HG03342 (cell line): ENCODE data around the gene ZNF285.
"Not testable (repeated sequence)": the region's sequence is repeated elsewhere in the genome, so short reads cannot be mapped to it uniquely, and the experiment has no call there.

Experiments used
- ATAC-seq: cut with Tn5 transposase; IDR thresholded peaks from one replicate; pipeline ENCODE4 v1.9.1; 2021; ENCODE audit warnings: mild to moderate bottlenecking, moderate library complexity; ENCODE audit not compliant: unreplicated experiment

The ZNF285 gene

DNA sequence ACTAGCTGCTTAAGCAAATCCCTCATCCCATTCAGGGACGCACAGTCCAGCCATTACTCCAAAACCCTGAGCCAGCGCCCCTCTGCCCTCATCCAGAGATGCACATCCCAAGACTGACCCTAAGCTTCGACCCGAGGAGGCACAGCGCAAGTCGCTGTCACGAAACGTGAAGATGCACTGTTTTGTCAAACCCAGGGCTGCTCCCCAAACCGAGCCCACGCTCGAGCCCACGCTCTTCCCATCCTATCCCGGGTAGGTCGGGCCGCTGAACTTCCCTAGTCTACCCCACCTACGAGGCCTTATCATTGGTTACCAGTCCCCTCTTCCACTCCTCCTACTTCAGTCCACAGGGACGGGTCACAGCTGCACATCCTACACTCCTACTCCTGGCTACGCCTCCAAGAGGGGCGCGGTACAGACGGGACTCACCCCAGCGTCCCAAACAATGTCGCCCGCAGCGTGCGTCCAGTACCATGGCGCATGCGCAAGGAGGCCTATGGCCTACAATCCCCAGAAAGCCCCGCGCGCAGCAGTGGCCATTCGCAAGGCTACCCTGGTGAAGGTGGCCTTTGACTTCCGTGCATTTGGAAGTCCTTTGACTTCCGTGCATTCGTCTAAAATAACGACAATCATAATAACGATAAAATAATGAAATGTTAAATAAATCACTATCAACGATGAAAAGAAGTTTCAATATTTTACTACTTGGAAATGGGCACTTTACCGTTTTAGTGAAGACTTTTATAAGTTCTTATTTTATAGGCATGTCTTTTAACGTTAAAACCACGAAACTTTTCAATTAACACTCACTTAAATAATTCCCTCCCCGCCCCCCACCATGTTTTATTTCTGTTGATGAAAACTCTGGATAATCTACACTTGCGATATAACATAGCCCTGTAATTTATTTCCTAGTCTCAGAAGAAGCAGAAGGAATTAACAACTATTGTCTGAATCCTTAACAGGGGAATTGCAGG lies at the start of gene ZNF285:
ZNF285 (minus strand) TSS at position 470 of the 977 bp plus-strand sequence. CDS start 4,395 bp downstream, outside the sequence.
- no peak for ATAC-seq

DNA sequence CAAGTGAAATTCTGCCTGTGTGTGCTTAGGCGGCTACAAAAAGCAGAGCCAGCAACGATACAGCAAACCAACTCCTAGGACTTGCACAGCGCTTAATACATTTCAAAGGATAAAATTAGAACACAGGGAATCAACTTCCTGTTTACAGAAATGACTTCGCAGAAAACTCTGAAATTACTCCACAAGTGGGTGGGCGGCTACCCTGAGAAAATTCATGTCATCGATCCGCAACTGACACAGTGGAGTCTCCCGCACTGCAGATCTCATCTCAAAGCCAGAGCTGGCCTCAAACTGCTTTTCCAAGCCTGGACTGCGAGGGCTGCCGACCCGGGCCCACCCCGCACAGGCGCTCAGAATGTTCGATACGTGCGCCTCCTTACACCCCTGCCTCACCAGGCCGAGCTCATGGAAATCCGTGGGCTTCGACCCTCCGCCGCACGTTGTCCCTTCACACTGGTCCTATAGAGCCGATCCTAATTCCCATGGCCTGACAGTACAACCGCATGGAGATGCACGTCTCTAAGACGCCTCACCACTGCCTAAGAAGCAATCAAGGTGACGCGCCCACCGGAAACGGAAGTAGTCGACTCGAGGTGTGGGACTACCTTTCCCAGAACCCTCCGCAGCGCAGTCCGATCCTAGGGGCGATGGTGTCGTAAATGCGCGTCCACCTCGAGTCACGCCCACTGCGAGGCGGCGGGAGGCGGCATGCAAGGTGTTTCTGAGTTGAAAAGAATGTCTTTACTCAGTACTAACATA lies 46.7 kb upstream of the ZNF285 start, which contains the start of gene ZNF229:
ZNF229 (minus strand) TSS at position 557 of the 759 bp plus-strand sequence. CDS start 5,625 bp downstream, outside the sequence.
- ATAC-seq, result no peak

DNA sequence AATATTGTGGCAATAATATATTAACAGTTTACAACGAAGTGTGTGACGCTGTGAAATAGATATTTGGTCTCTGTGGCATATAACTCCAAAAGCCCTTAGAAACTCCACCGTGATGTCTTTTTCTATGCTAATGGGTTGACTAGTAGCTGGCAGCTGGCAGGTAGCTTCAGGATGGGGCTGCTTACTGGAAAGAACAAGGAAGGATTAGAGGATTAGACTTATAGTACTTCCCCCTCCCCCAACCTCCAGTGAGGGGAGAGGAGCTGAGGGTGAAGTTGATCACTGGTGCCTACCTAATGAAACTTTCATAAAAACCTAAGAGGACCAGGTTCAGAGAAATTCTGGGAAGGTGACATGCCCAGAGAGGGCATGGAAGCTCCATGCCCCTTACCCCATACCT lies 37.0 kb upstream of the ZNF285 start:
- ATAC-seq, result no peak

DNA sequence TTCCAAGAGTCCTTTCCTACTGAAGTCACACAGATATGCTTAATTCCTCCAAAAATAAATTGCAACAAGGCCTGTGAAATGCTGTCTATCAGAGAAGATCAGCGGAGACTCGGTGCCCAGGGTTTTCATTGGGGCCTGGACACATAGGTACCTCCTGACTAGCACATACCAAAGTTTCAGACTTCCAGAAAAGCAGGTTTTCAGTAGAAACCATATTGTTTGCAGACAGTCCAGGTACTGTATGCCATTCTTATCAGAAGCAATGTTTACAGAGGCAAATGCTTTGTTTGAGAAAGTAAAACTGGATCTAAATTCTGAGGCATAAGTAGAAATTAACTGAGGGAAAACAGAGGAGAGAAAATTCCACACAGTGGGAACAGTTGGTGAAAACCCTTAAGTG lies 34.0 kb upstream of the ZNF285 start:
- no peak for ATAC-seq

DNA sequence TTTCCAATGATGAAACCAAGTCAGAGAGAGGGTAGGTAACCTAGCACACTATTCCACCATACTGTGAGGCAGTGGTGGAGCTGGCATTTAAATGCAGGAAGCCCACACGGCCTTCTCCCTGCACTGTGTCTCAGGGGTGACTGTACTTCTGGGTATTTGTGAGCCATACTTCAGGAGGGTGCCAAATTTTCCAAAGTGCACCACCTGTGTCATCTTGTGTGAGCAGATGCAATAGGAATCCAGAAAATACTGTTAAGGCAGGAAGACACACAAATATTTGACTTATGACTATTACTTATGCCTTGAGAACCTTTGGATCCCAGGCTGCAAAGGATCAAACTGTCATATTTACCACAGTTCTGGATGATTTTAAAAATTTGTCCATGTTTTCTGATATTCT lies 29.5 kb upstream of the ZNF285 start:
- no peak for ATAC-seq

DNA sequence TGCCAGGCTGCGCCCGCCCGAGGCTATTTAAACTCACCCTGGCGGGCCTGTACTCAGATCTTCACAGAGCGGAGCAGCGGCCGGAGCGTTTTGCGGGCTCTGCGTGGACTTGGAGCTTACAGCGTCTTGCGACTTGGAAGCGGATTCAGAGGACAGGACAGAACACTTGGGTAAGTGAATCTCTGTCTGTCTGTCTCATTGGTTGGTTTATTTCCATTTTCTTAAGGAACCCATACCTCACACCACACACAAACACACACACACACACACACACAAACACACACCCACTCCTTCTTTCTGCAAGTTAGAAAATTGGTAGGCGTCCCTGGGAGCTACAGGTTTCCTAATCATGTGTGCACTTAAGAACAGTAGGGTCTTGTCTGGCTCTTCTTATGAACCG lies 14.1 kb upstream of the ZNF285 start:
- not testable (repeated sequence) for ATAC-seq

DNA sequence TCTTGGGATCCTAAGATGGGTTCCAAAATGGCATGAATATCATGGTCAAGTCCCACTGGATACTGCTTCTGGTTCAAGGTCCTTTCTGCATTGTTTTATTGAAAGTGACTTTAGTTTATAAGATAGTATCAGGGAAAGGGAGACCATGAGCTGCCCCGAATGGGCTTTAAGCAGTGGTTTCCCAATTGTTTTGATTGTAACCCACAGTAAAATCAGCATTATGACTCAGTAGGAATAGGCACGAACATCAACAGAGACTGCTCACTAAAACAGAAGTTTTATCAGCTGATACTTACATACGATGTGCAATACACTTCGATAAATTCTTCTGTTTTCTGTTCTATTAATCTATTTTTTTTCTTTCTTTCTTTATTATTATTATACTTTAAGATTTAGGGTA lies 12.1 kb downstream of the ZNF285 start:
- ATAC-seq, result not testable (repeated sequence)

DNA sequence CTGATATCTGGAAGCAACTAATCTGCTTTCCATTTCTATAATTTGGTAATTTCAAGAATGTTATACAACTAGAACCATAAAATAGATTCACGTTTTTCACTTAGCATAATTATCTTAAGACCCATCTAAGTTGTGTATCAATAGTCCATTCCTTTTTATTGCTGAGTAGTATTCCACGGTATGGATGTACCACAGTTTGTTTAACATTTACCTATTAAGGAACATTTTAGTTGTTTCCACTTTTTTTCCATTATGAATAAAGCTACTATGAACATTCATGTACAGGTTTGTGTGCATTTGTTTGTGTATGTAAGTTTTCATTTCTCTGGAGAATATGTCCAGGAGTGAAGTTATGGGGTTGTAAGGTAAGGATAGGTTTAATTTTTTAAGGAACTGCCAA lies 26.6 kb downstream of the ZNF285 start:
- ATAC-seq, result no peak

DNA sequence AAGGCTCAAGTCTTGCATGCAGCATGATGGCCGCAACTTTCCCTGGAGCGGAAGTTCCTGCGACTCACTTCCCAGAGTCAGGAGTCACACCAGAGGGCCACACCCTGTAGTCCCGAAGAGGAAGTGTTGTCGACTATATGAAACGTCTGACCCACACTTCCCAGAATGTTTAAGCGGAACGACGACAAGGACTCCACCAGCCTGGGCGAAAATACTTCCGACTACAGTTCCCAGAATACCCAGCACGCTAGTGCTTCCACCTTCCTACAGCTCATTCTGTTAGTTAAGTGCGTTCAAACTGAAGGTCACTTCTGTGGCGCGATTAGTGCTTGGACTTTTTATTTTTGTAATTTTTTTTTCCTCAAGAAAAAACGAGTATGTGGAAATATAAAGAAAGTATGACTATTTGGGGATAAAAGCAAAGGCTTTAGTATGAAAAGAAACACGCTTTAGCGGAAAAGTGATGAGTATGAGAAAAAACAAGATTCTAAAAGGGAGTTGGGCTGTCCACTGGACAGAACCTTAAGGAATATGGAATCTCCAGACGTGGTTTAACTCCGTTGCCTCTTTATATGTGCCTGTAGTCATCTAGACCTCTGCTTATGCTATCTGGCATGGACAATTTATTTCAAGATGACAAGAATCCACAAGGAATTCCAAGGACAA lies 29.5 kb downstream of the ZNF285 start:
- ATAC-seq, result no peak

DNA sequence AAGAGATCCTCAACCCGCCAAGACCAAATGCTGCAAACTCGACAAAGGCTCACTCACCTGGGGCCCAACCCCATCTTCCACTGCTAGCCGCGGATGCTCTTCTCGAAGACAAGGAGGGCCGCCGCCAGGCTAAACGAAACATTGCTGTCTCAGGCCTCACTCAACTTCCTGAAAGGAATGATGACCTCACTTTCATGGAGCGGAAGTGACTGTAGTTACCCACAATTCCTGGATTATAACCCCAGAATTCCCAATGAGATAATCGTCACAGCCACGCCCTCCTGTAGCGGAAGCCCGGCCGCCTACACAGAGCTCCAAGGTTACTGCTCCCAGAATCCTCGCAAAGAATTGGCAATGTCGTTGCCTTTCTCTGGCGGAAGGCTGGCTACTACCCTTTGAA lies 34.4 kb downstream of the ZNF285 start:
- ATAC-seq, result no peak

DNA sequence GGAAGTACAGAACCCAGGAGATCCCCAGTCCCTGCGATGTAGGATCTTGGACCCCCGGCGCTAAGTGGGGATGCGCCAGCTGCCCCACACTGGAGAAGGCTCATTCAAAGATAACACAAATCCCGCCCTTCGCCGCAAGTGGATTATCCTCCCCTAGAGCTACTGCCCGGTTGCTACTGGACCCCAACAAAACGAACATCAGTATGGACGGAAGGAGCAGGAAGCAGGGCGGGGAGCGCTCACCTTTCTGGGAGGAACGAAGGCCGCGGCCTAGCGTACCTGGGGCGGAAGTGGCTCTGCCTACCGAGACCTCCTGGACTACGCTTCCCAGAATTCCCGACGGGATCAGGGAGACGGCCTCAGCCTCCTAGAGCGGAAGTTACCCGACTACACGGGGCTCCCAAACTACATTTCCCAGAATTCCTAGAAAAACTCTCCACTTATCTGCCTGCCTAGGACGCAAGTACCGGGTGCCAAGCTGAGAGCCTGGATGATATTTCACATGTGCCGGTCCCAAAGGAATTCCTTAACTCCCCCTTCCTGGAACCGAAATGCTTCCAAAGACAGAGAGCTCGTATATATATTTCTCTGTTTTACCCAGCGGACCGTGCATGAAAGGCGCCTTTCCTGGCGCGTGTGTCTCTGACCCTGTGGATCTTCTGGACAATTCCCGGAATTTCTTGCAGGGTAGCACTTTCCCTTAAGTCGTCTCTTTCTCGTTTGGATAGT lies 44.9 kb downstream of the ZNF285 start, which contains the start of gene ZNF112:
ZNF112 (minus strand) TSS at position 298 of the 729 bp plus-strand sequence. CDS start 16,141 bp downstream, outside the sequence.
- no peak for ATAC-seq

DNA sequence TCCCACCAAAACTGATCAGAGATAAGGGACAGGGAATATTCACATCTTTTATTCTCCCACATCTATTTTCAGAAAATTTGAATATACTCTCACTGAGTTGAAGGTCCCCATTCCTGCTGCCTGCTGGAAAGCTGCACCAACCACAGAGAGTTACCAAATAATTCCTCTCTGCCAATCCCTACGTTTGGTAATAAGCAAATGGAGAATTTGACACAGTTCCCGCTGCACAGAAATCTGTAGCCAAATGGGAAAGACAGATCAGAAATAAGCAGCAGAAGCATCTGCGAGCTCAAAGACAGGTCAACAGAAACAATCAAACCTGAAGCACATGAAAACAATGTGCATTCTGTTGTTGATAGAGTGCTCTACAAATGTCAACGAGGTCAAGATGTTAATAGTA lies 54.9 kb downstream of the ZNF285 start:
- no peak for ATAC-seq

DNA sequence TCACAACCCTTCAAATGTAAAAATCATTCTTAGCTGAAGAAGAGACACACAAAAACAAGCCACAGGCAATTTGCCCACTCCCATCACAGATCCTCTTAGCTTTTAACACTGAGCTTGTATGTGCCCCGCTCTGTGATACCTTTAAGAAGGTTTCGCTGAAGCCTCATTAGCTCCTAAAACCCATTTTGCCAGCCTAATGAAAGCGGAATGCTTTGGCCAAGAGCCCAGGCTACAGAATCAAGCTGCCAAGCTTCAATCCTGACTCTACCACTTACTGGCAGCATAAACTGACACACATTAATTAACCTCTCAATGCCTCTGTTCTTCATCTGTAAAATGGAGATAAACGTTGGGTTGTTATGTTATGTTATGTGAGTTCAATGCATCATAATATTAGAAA lies 55.4 kb downstream of the ZNF285 start:
- ATAC-seq, result no peak

DNA sequence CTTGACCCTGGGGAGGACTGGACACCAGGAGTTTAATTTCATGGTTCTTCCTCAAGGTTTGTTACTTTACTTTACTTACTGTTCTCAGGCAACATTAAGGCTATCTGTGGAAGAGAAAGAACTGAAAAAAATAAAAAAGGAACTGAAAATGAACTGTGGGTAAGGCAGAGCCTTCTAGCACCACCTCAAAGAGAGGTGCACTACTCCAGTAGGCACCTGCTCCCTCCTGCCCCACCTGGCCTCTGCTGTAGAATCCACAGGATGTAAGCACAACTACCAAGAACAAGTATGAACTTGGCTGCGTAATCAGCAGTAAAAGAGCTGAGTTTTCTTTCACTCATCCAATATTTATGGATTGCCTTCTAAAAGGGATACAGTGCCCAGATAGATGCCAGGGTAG lies 57.2 kb downstream of the ZNF285 start:
- no peak for ATAC-seq

DNA sequence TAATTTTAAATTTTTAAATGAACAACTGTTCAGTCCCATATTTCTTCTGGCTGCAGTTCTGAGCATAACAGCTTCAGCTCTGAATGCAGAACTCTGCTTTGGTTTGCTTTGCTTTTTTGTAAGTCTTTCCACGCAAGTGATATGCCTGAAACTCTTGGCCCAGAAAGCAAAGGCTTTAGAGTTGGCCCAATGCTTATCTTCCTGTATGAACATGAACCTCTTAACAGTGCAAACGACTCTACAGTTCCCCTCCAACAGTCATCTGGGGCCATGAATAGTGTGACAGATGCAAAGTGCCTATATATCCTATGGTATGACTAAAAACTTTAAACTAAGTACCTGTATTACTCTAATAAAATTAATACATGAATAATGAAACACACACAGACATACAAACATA lies 59.6 kb downstream of the ZNF285 start:
- no peak for ATAC-seq

DNA sequence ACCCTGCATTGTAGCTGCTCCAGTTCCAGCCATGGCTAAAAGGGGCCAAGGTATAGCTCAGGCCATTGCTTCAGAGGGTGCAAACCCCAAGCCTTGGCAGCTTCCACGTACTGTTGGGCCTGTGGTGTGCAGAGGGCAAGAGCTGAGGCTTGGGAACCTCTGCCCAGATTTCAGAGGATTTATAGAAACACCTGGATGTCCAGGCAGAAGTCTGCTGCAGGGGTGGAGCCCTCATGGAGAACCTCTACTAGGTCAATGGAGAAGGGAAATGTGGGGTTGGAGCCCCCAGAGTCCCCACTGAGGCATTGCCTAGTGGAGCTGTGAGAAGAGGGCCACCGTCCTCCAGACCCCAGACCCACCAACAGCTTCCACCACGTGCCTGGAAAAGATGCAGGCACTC lies 66.8 kb downstream of the ZNF285 start:
- not testable (repeated sequence) for ATAC-seq
